OCI-LY1 (cell line): Measurements from ENCODE around the gene LTBP2.

Experiments used
- H2AFZ ChIP-seq: fragments of 200-600 bp; sonication (generic), shearing (Covaris generic); 2 replicates; pipeline ENCODE4 v1.6.0; 2014; ENCODE audit warnings: antibody characterized with exemption, mild to moderate bottlenecking, low read length
- H3F3A ChIP-seq: fragments of 200-600 bp; sonication (generic), shearing (Covaris generic); 2 replicates; pipeline ENCODE4 v1.6.0; 2014; ENCODE audit warnings: mild to moderate bottlenecking, antibody characterized with exemption, low read length, moderate library complexity; ENCODE audit not compliant: insufficient read depth
- H3K27ac ChIP-seq: fragments of 200-600 bp; sonication (generic); 2 replicates; pipeline ENCODE4 v1.5.1; 2014; ENCODE audit warnings: low read length, mixed run types, mild to moderate bottlenecking, low read depth; ENCODE audit not compliant: poor library complexity, severe bottlenecking
- H3K27me3 ChIP-seq: fragments of 200-600 bp; sonication (generic); 2 replicates; pipeline ENCODE4 v1.6.0; 2014; ENCODE audit warnings: antibody characterized with exemption, mild to moderate bottlenecking, low read length, moderate library complexity; ENCODE audit not compliant: insufficient read depth
- H3K36me3 ChIP-seq: fragments of 200-600 bp; sonication (generic); 2 replicates; pipeline ENCODE4 v1.6.1; 2014; ENCODE audit warnings: mild to moderate bottlenecking, antibody characterized with exemption, low read length, moderate library complexity, mixed read lengths; ENCODE audit not compliant: insufficient read depth
- H3K4me1 ChIP-seq: fragments of 200-600 bp; sonication (generic); 2 replicates; pipeline ENCODE4 v1.5.1; 2014; ENCODE audit warnings: mild to moderate bottlenecking, low read length, moderate library complexity; ENCODE audit not compliant: insufficient read depth, severe bottlenecking
- H3K4me2 ChIP-seq: fragments of 200-600 bp; sonication (generic), shearing (Covaris generic); 2 replicates; pipeline ENCODE4 v1.6.1; 2014; ENCODE audit warnings: low read length
- H3K4me3 ChIP-seq: fragments of 200-600 bp; sonication (generic); 2 replicates; pipeline ENCODE4 v1.5.1; 2014; ENCODE audit warnings: low read length, low read depth, mild to moderate bottlenecking, mixed read lengths; ENCODE audit not compliant: poor library complexity, severe bottlenecking
- H3K79me2 ChIP-seq: fragments of 200-600 bp; shearing (Covaris generic); 2 replicates; pipeline ENCODE4 v1.6.1; 2016; ENCODE audit warnings: mixed run types, low read length, mixed read lengths; ENCODE audit not compliant: insufficient read depth
- H3K9ac ChIP-seq: fragments of 200-600 bp; sonication (generic), shearing (Covaris generic); 2 replicates; pipeline ENCODE4 v1.6.1; 2014; ENCODE audit warnings: mild to moderate bottlenecking, low read length, mixed read lengths
- H3K9me2 ChIP-seq: fragments of 200-600 bp; sonication (generic), shearing (Covaris generic); 2 replicates; pipeline ENCODE4 v1.6.1; 2014; ENCODE audit warnings: low read depth, mild to moderate bottlenecking, low read length, mixed read lengths
- H3K9me3 ChIP-seq: fragments of 200-600 bp; shearing (Covaris generic); 2 replicates; pipeline ENCODE4 v1.6.1; 2014; ENCODE audit warnings: low read length, mixed read lengths
- H4K20me1 ChIP-seq: fragments of 200-600 bp; sonication (generic), shearing (Covaris generic); 2 replicates; pipeline ENCODE4 v1.6.0; 2016; ENCODE audit warnings: mild to moderate bottlenecking, low read length; ENCODE audit not compliant: insufficient read depth
- EZH2 ChIP-seq: fragments of 200-600 bp; sonication (generic), shearing (Covaris generic); IDR thresholded peaks from 2 replicates; pipeline ENCODE4 v1.8.0; 2017; ENCODE audit warnings: borderline replicate concordance, mixed run types, mild to moderate bottlenecking, antibody characterized with exemption, low read length, moderate library complexity, mixed read lengths
- TF ChIP-seq, protein P1 (sequence below): fragments of 200-600 bp; sonication (generic), shearing (Covaris generic); IDR thresholded peaks from 2 replicates; pipeline ENCODE4 v1.5.1; 2017; ENCODE audit warnings: mild to moderate bottlenecking, antibody characterized with exemption, low read length, moderate library complexity, mixed read lengths

LTBP2 gene

DNA sequence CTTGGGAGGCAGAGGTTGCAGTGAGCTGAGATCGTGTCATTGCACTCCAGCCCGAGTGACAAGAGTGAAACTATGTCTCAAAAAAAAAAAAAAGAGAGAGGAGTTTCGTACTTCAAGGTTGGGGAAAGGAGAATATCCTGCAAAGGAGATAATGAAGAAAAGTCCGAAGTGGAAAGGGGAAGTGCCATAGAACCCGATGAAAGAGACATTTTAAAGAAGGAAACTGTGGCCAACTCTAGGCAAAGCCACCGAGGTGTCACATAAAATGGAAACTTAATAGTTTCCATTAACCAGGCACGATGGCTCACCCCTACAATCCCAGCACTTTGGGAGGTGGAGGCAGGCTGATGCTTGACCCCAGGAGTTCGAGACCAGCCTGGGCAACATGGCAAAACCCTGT lies 15.0 kb upstream of the LTBP2 start:
- no peaks in the 10 kb centered on the region for H4K20me1 ChIP-seq
- no peaks in the 10 kb centered on the region for H3K27me3 ChIP-seq
- no peak overlapping the region for H3K9ac ChIP-seq
- H3K4me2 ChIP-seq, result no peak overlapping the region
- H3K27ac ChIP-seq, result no peak overlapping the region
- H3K9me2 ChIP-seq, result no peaks in the 10 kb centered on the region
- H2AFZ ChIP-seq, result no peak overlapping the region
- no peaks in the 10 kb centered on the region for H3K79me2 ChIP-seq
- H3K4me1 ChIP-seq, result no peaks in the 10 kb centered on the region
- no peaks in the 10 kb centered on the region for H3K9me3 ChIP-seq
- no peaks in the 10 kb centered on the region for H3K36me3 ChIP-seq
- no peak overlapping the region for H3K4me3 ChIP-seq
- H3F3A ChIP-seq, result no peaks in the 10 kb centered on the region
- TF ChIP-seq, protein P1, sequence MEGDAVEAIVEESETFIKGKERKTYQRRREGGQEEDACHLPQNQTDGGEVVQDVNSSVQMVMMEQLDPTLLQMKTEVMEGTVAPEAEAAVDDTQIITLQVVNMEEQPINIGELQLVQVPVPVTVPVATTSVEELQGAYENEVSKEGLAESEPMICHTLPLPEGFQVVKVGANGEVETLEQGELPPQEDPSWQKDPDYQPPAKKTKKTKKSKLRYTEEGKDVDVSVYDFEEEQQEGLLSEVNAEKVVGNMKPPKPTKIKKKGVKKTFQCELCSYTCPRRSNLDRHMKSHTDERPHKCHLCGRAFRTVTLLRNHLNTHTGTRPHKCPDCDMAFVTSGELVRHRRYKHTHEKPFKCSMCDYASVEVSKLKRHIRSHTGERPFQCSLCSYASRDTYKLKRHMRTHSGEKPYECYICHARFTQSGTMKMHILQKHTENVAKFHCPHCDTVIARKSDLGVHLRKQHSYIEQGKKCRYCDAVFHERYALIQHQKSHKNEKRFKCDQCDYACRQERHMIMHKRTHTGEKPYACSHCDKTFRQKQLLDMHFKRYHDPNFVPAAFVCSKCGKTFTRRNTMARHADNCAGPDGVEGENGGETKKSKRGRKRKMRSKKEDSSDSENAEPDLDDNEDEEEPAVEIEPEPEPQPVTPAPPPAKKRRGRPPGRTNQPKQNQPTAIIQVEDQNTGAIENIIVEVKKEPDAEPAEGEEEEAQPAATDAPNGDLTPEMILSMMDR, result no peak
- TF ChIP-seq EZH2, result no peak

DNA sequence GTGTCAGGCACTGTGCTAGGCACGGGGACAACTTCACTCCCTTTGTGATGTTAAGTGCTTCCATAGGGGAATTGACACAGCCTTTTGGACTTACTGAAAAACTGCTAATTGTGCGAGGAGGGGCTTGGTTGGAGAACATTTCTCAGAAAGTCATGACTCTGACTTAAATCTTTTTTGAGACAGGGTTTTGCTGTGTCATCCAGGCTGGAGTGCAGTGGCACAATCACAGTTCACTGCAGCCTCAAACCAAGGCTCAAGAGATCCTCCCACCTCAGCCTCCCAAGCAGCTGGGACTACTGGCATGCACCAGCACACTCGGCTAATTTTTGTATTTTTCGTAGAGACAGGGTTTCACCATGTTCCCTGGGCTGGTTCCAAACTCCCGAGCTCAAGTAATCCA lies 10.2 kb upstream of the LTBP2 start:
- TF ChIP-seq EZH2, result no peak
- TF ChIP-seq, protein P1, result no peak
- Histone ChIP-seq H3K79me2 (no peaks in the 10 kb centered on the region), H3K4me3 (no peak overlapping the region), H3F3A (no peaks in the 10 kb centered on the region), H2AFZ (no peak overlapping the region), H3K4me2 (no peak overlapping the region), H3K27ac (no peak overlapping the region), H3K27me3 (no peaks in the 10 kb centered on the region), H3K9me2 (no peaks in the 10 kb centered on the region), H3K36me3 (no peaks in the 10 kb centered on the region), H3K9me3 (no peaks in the 10 kb centered on the region), H3K4me1 (peaks cover 15% of the 10 kb centered on the region), H4K20me1 (no peaks in the 10 kb centered on the region), H3K9ac (no peak overlapping the region)

DNA sequence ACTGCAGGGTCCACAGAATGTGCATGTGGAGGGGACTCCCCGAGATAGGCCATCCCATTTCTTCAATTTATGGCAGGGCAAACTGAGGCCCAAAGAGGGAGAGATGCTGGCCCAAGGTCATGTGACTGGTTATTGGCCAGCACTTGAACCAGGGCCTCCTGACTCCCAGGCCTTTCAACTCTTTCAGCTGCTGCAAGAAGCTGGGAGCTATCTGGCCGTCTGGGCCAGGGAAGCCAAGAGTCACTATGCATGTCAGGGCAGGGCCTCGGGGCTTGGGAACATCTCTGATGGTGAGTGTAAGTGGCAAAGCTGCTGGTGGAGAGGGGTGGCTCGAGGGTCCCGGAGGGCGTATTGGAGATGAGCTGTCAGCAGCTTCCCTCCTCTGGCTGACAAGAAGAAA lies 9.5 kb upstream of the LTBP2 start:
- H3K4me1 ChIP-seq, result peaks cover 16% of the 10 kb centered on the region
- no peak overlapping the region for H3K4me3 ChIP-seq
- H2AFZ ChIP-seq, result no peak overlapping the region
- H3K9ac ChIP-seq, result no peak overlapping the region
- no peaks in the 10 kb centered on the region for H3K9me2 ChIP-seq
- H3K36me3 ChIP-seq, result no peaks in the 10 kb centered on the region
- no peaks in the 10 kb centered on the region for H3K27me3 ChIP-seq
- H3K4me2 ChIP-seq, result no peak overlapping the region
- TF ChIP-seq EZH2, result no peak
- TF ChIP-seq, protein P1, result no peak
- no peaks in the 10 kb centered on the region for H4K20me1 ChIP-seq
- H3K27ac ChIP-seq, result no peak overlapping the region
- no peaks in the 10 kb centered on the region for H3K9me3 ChIP-seq
- H3K79me2 ChIP-seq, result no peaks in the 10 kb centered on the region
- H3F3A ChIP-seq, result no peaks in the 10 kb centered on the region
